Measurements from ENCODE around the gene OCRL. TPM values are rescaled to one million over a fixed set of nuclear protein-coding genes. Genes with fewer than 3 reads are reported as not detected.

OCRL gene
- total RNA-seq, 1 experiment from 2014 or later = 24.2 TPM

DNA sequence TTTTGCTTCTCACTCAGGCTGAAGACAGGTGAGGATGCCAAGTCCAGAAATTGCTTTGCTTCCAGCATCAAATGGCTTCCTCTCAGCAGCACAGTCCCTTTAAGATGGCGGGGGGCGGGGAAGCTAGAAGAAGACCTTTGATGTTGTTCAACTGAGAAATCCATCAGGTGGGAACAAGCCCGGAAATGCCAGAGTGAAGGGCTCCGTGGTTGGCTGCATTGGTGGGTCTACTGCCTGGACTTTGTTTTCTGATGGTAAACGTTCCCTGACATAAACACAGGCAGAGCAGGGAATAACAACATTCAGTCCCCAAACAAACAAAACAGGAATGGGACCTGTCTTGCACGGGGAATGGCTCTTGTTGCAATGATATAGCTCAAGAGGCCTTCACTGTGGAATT lies 77.4 kb downstream of the OCRL start:
- POLR2A ChIA-PET = no interaction called here
- H3K27ac Mint-ChIP-seq (ENCODE audit: unreplicated experiment) = no peak overlapping the region
- H3K36me3 Mint-ChIP-seq (ENCODE audit: insufficient read depth, unreplicated experiment) = no peaks in the 10 kb centered on the region
- H3K9me3 Mint-ChIP-seq (ENCODE audit: unreplicated experiment) = no peaks in the 10 kb centered on the region
- Histone ChIP-seq H3K4me1 (no peaks in the 10 kb centered on the region), H3K4me3 (ENCODE audit: low read depth, low read length) (no peak overlapping the region), H3K36me3 (ENCODE audit: control insufficient read depth, insufficient read depth, low read length) (no peaks in the 10 kb centered on the region), H3K27me3 (replicated peaks; ENCODE audit: control insufficient read depth, insufficient read depth, low read length) (no peaks in the 10 kb centered on the region), H3K9me3 (no peaks in the 10 kb centered on the region)
- intact Hi-C loops (cut with micrococcal nuclease; ENCODE audit: unreplicated experiment) = no loop called here
- H3K27me3 Mint-ChIP-seq (ENCODE audit: insufficient read depth, unreplicated experiment) = no peaks in the 10 kb centered on the region
- TF ChIP-seq, protein P1, sequence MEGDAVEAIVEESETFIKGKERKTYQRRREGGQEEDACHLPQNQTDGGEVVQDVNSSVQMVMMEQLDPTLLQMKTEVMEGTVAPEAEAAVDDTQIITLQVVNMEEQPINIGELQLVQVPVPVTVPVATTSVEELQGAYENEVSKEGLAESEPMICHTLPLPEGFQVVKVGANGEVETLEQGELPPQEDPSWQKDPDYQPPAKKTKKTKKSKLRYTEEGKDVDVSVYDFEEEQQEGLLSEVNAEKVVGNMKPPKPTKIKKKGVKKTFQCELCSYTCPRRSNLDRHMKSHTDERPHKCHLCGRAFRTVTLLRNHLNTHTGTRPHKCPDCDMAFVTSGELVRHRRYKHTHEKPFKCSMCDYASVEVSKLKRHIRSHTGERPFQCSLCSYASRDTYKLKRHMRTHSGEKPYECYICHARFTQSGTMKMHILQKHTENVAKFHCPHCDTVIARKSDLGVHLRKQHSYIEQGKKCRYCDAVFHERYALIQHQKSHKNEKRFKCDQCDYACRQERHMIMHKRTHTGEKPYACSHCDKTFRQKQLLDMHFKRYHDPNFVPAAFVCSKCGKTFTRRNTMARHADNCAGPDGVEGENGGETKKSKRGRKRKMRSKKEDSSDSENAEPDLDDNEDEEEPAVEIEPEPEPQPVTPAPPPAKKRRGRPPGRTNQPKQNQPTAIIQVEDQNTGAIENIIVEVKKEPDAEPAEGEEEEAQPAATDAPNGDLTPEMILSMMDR (IDR thresholded peaks at IDR 0.05; ENCODE audit: insufficient read depth in 1 of 2, low read depth in 1 of 2, low read length in 1 of 2, severe bottlenecking in 1 of 2, unreplicated experiment in 1 of 2) = no peak
- no TSS peak for BruUV-seq (replicated peaks)
- H3K4me3 Mint-ChIP-seq (ENCODE audit: unreplicated experiment) = no peak overlapping the region
- DNase-seq = no peak
- CTCF ChIA-PET = no interaction called here
- H3K4me1 Mint-ChIP-seq (ENCODE audit: low read depth, unreplicated experiment) = no peaks in the 10 kb centered on the region

DNA sequence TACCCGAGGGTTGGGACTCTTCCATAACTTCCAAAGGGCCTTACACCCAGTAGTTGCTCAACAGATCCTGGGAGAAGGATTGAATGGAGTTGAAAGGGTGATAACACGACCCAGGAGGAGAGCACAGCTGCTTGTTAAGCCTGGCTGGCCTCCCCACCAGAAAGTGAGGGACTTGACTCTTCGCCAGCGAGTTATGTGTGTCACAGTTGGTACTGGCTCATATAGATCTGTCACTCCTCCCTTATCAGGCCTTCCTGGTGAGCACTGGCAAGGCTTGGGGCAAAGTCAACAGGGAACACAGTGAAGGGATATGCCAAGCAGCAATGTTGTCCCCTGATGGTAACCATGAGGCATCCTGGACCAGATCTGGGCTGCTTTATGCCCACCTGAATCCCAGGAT lies 78.9 kb downstream of the OCRL start:
- Mint-ChIP-seq H3K4me3 (ENCODE audit: unreplicated experiment) (no peak overlapping the region), H3K36me3 (ENCODE audit: insufficient read depth, unreplicated experiment) (no peaks in the 10 kb centered on the region), H3K27ac (ENCODE audit: unreplicated experiment) (no peak overlapping the region), H3K9me3 (ENCODE audit: unreplicated experiment) (no peaks in the 10 kb centered on the region), H3K27me3 (ENCODE audit: insufficient read depth, unreplicated experiment) (no peaks in the 10 kb centered on the region), H3K4me1 (ENCODE audit: low read depth, unreplicated experiment) (no peaks in the 10 kb centered on the region)
- ChIA-PET POLR2A (no interaction called here), CTCF (no interaction called here)
- Histone ChIP-seq H3K27me3 (replicated peaks; ENCODE audit: control insufficient read depth, insufficient read depth, low read length) (no peaks in the 10 kb centered on the region), H3K36me3 (ENCODE audit: control insufficient read depth, insufficient read depth, low read length) (no peaks in the 10 kb centered on the region), H3K9me3 (no peaks in the 10 kb centered on the region), H3K4me3 (ENCODE audit: low read depth, low read length) (no peak overlapping the region), H3K4me1 (no peaks in the 10 kb centered on the region)
- no peak for DNase-seq
- intact Hi-C loops (cut with micrococcal nuclease; ENCODE audit: unreplicated experiment) = no loop called here
- TF ChIP-seq, protein P1 (IDR thresholded peaks at IDR 0.05; ENCODE audit: insufficient read depth in 1 of 2, low read depth in 1 of 2, low read length in 1 of 2, severe bottlenecking in 1 of 2, unreplicated experiment in 1 of 2) = no peak
- no TSS peak for BruUV-seq (replicated peaks)

DNA sequence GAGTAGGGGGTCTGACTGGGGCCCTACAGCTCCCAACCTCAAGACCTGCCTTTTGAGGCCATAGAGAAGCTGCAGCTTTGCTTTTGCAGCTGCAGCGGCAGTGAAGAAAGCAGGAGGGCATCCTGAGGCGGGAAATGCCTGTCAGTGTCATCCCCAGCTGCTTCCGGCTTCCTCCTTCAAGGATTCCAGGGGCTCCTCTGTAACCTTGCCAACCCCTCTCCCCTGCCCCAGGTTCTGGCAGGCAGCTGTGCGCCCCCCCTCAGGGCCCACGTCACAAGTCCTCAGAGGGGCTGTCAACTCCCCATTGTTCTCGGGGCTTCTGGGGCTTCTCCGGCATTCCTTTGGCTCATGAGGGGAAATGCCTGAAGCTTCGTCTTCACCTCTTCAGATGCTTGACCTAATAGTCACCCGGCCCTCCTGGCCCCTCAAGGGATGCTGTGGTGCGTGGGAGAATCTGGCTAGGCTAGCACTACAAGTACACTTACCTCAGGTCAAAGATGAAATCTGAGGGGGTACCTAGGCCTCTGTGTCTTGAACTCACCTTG lies 82.8 kb downstream of the OCRL start:
- TF ChIP-seq, protein P1 (IDR thresholded peaks at IDR 0.05; ENCODE audit: insufficient read depth in 1 of 2, low read depth in 1 of 2, low read length in 1 of 2, severe bottlenecking in 1 of 2, unreplicated experiment in 1 of 2) = no peak
- Mint-ChIP-seq H3K4me1 (ENCODE audit: low read depth, unreplicated experiment) (no peaks in the 10 kb centered on the region), H3K9me3 (ENCODE audit: unreplicated experiment) (no peaks in the 10 kb centered on the region), H3K27me3 (ENCODE audit: insufficient read depth, unreplicated experiment) (no peaks in the 10 kb centered on the region), H3K27ac (ENCODE audit: unreplicated experiment) (no peak overlapping the region), H3K4me3 (ENCODE audit: unreplicated experiment) (no peak overlapping the region), H3K36me3 (ENCODE audit: insufficient read depth, unreplicated experiment) (no peaks in the 10 kb centered on the region)
- Histone ChIP-seq H3K9me3 (no peaks in the 10 kb centered on the region), H3K27me3 (replicated peaks; ENCODE audit: control insufficient read depth, insufficient read depth, low read length) (no peaks in the 10 kb centered on the region), H3K36me3 (ENCODE audit: control insufficient read depth, insufficient read depth, low read length) (no peaks in the 10 kb centered on the region), H3K4me1 (no peaks in the 10 kb centered on the region), H3K4me3 (ENCODE audit: low read depth, low read length) (no peak overlapping the region)
- intact Hi-C loops (cut with micrococcal nuclease; ENCODE audit: unreplicated experiment) = no loop called here
- peak in 1 of 2 experiments; percentile 40 for DNase-seq
- ChIA-PET CTCF (no interaction called here), POLR2A (no interaction called here)
- BruUV-seq (replicated peaks) = no TSS peak
